Subcutaneous abdominal adipose tissue (tissue), 5 donors: Measurements from ENCODE around the gene CPNE5.

Experiments
- H3K27ac ChIP-seq: one replicate; pipeline ENCODE4 v1.7.0; 2013; ENCODE audit warnings: low read depth, mild to moderate bottlenecking, inconsistent platforms, low read length, moderate library complexity
- H3K27me3 ChIP-seq, 5 donors: one replicate each; pipeline ENCODE4 v1.7.0; 2013; ENCODE audit warnings: low read length in 5 of 5, inconsistent platforms in 1 of 5; ENCODE audit not compliant: control insufficient read depth in 5 of 5, insufficient read depth in 4 of 5
- H3K36me3 ChIP-seq, 5 donors: one replicate each; pipeline ENCODE4 v1.7.0; 2013; ENCODE audit warnings: low read length in 5 of 5; ENCODE audit not compliant: control insufficient read depth in 5 of 5, insufficient read depth in 5 of 5
- H3K4me1 ChIP-seq, 5 donors: one replicate each; pipeline ENCODE4 v1.7.0; 2013; ENCODE audit warnings: low read length in 5 of 5, mild to moderate bottlenecking in 3 of 5, moderate library complexity in 1 of 5; ENCODE audit not compliant: control insufficient read depth in 5 of 5, insufficient read depth in 5 of 5
- H3K4me3 ChIP-seq, 5 donors: one replicate each; pipeline ENCODE4 v1.7.0; 2013; ENCODE audit warnings: low read length in 5 of 5, low read depth in 1 of 5
- H3K9ac ChIP-seq, 5 donors: one replicate each; pipeline ENCODE4 v1.7.0; 2013; ENCODE audit warnings: low read length in 5 of 5, mild to moderate bottlenecking in 4 of 5, moderate library complexity in 3 of 5
- H3K9me3 ChIP-seq, 5 donors: one replicate each; pipeline ENCODE4 v1.7.0; 2013; ENCODE audit warnings: low read length in 5 of 5; ENCODE audit not compliant: control insufficient read depth in 5 of 5
- donor health status: healthy.
- donor health status: healthy.
- donor health status: healthy.
- donor health status: healthy.
- donor health status: healthy.

The CPNE5 gene

GRCh38 chr6:36691011-36691410, 148.2 kb downstream of the CPNE5 start:
- no peak overlapping the region for H3K9ac ChIP-seq
- peaks cover 0 to 5% (median 0%) of the 10 kb centered on the region in 5 donors for H3K4me1 ChIP-seq
- no peaks in the 10 kb centered on the region for H3K9me3 ChIP-seq
- H3K27me3 ChIP-seq, result no peaks in the 10 kb centered on the region
- no peak overlapping the region for H3K4me3 ChIP-seq
- no peak overlapping the region for H3K27ac ChIP-seq
- H3K36me3 ChIP-seq, result peaks cover 0 to 12% (median 12%) of the 10 kb centered on the region in 5 donors
